ENCODE data around the gene UROC1. TPM values are rescaled to one million over a fixed set of nuclear protein-coding genes. Genes with fewer than 3 reads are reported as not detected.

UROC1 gene
- total RNA-seq, 1 experiment from 2014 or later = not detected

DNA sequence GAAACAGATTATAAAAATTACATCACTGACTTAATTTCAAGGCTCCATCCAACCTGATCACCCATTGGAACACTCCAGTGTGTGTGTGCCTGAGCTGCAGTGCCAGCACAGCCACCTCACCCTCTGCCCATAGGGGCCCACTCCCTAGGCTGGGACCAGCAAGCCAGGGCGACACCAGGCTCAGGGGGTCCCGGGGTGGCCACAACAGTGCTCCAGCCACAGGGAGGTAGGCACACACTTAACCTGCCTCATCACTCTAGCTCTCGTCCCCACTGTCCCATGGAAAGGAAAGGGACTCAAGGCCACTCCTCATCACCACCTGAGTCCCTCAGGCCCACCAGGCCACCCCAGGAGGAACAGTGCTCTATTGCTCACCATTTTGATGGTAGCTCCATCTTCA lies 66.8 kb downstream of the UROC1 start:
- Mint-ChIP-seq H3K9me3 (ENCODE audit: unreplicated experiment) (no peaks in the 10 kb centered on the region), H3K36me3 (ENCODE audit: insufficient read depth, unreplicated experiment) (peaks cover 58% of the 10 kb centered on the region), H3K4me1 (ENCODE audit: insufficient read depth, unreplicated experiment) (no peaks in the 10 kb centered on the region), H3K4me3 (ENCODE audit: unreplicated experiment) (no peak overlapping the region), H3K27ac (ENCODE audit: low read depth, unreplicated experiment) (no peak overlapping the region), H3K27me3 (ENCODE audit: insufficient read depth, unreplicated experiment) (no peaks in the 10 kb centered on the region)
- DNase-seq (ENCODE audit: unreplicated experiment) = no peak
- no TSS peak for BruUV-seq (replicated peaks)
- ChIA-PET POLR2A (interaction anchor here (1.1 kb wide), 1 partner anchor 21 kb away, joined by 4 read pairs; no protein-coding TSS in a partner anchor), CTCF (interaction anchor here (0.9 kb wide), 1 partner anchor 58 kb away, joined by 3 read pairs; no protein-coding TSS in a partner anchor)
- TF ChIP-seq CTCF (IDR thresholded peaks at IDR 0.05; ENCODE audit: unreplicated experiment) = no peak
- intact Hi-C loops (cut with micrococcal nuclease) = no loop called here

GRCh38 chr3:126450219-126450618 lies 67.4 kb downstream of the UROC1 start:
- H3K27me3 Mint-ChIP-seq (ENCODE audit: insufficient read depth, unreplicated experiment) = no peaks in the 10 kb centered on the region
- no TSS peak for BruUV-seq (replicated peaks)
- no peak overlapping the region for H3K4me3 Mint-ChIP-seq (ENCODE audit: unreplicated experiment)
- no peak for TF ChIP-seq CTCF (IDR thresholded peaks at IDR 0.05; ENCODE audit: unreplicated experiment)
- peaks cover 53% of the 10 kb centered on the region for H3K36me3 Mint-ChIP-seq (ENCODE audit: insufficient read depth, unreplicated experiment)
- no peak for DNase-seq (ENCODE audit: unreplicated experiment)
- no peaks in the 10 kb centered on the region for H3K9me3 Mint-ChIP-seq (ENCODE audit: unreplicated experiment)
- H3K4me1 Mint-ChIP-seq (ENCODE audit: insufficient read depth, unreplicated experiment) = no peaks in the 10 kb centered on the region
- ChIA-PET CTCF (interaction anchor here (0.9 kb wide), 1 partner anchor 58 kb away, joined by 3 read pairs; no protein-coding TSS in a partner anchor), POLR2A (no interaction called here)
- intact Hi-C loops (cut with micrococcal nuclease) = no loop called here
- no peak overlapping the region for H3K27ac Mint-ChIP-seq (ENCODE audit: low read depth, unreplicated experiment)

- no peak for TF ChIP-seq CTCF (IDR thresholded peaks at IDR 0.05; ENCODE audit: unreplicated experiment)
- Mint-ChIP-seq H3K27ac (ENCODE audit: low read depth, unreplicated experiment) (no peak overlapping the region), H3K9me3 (ENCODE audit: unreplicated experiment) (no peaks in the 10 kb centered on the region), H3K4me3 (ENCODE audit: unreplicated experiment) (no peak overlapping the region), H3K36me3 (ENCODE audit: insufficient read depth, unreplicated experiment) (peaks cover 47% of the 10 kb centered on the region), H3K4me1 (ENCODE audit: insufficient read depth, unreplicated experiment) (no peaks in the 10 kb centered on the region), H3K27me3 (ENCODE audit: insufficient read depth, unreplicated experiment) (no peaks in the 10 kb centered on the region)
- POLR2A ChIA-PET = no interaction called here
- no TSS peak for BruUV-seq (replicated peaks)
- DNase-seq (ENCODE audit: unreplicated experiment) = no peak
- CTCF ChIA-PET = no interaction called here
- intact Hi-C loops (cut with micrococcal nuclease) = no loop called here
Observed at GRCh38 chr3:126449621-126450051, 67.9 kb downstream of the UROC1 start.

- H3K9me3 Mint-ChIP-seq (ENCODE audit: unreplicated experiment) = no peaks in the 10 kb centered on the region
- no TSS peak for BruUV-seq (replicated peaks)
- intact Hi-C loops (cut with micrococcal nuclease) = no loop called here
Observed at GRCh38 chr3:126448893-126449180, 68.7 kb downstream of the UROC1 start.

More at GRCh38 chr3:126448893-126449180, 68.7 kb downstream of the UROC1 start:
- H3K36me3 Mint-ChIP-seq (ENCODE audit: insufficient read depth, unreplicated experiment) = peaks cover 45% of the 10 kb centered on the region
- H3K4me1 Mint-ChIP-seq (ENCODE audit: insufficient read depth, unreplicated experiment) = no peaks in the 10 kb centered on the region
- no peak for TF ChIP-seq CTCF (IDR thresholded peaks at IDR 0.05; ENCODE audit: unreplicated experiment)
- CTCF ChIA-PET = interaction anchor here (0.8 kb wide), 1 partner anchor 22 kb away, joined by 3 read pairs; no protein-coding TSS in a partner anchor
- POLR2A ChIA-PET = no interaction called here
- H3K27me3 Mint-ChIP-seq (ENCODE audit: insufficient read depth, unreplicated experiment) = no peaks in the 10 kb centered on the region
- no peak overlapping the region for H3K4me3 Mint-ChIP-seq (ENCODE audit: unreplicated experiment)
- H3K27ac Mint-ChIP-seq (ENCODE audit: low read depth, unreplicated experiment) = no peak overlapping the region
- DNase-seq (ENCODE audit: unreplicated experiment) = no peak
